NT2/D1 (cell line): ENCODE results near the gene SSTR4.
"Not testable (repeated sequence)": the region's sequence is repeated elsewhere in the genome, so short reads cannot be mapped to it uniquely, and the experiment has no call there.

Experiments
- SUZ12 ChIP-seq: IDR thresholded peaks from 2 replicates; pipeline ENCODE4 v1.6.1; 2011; ENCODE audit not compliant: insufficient read length, insufficient read depth; ENCODE audit errors: extremely low read depth
- YY1 ChIP-seq: IDR thresholded peaks from 2 replicates; pipeline ENCODE4 v1.6.1; 2011; ENCODE audit not compliant: insufficient read length, insufficient read depth
- ZNF274 ChIP-seq: IDR thresholded peaks from 2 replicates; pipeline ENCODE4 v1.6.1; 2011; ENCODE audit warnings: mild to moderate bottlenecking, low read depth, low read length

- TF ChIP-seq SUZ12, ZNF274, YY1: not testable (repeated sequence)
Observed at GRCh38 chr20:23025503-23025902, 9.6 kb upstream of the SSTR4 start.
